Effector memory CD4-positive, alpha-beta T cell (primary cell): Measurements from ENCODE around the gene ITPA.
A peak's percentile ranks its signal among the peaks of the same experiment; 100 is the strongest.
"Not testable (repeated sequence)": the region's sequence is repeated elsewhere in the genome, so short reads cannot be mapped to it uniquely, and the experiment has no call there.

Experiments
- DNase-seq, 3 donors: peaks; one replicate each; pipeline ENCODE4 v3.0.0-alpha.2; 2020
- H3K27ac ChIP-seq: 2 replicates; pipeline ENCODE4 v1.7.0; 2013; ENCODE audit warnings: mild to moderate bottlenecking, low read length, moderate library complexity; ENCODE audit not compliant: insufficient read depth, poor library complexity, severe bottlenecking
- H3K27me3 ChIP-seq: replicated peaks from 2 replicates; pipeline ENCODE4 v1.7.0; 2013; ENCODE audit warnings: mild to moderate bottlenecking, low read length; ENCODE audit not compliant: insufficient read depth, control insufficient read depth, poor library complexity, severe bottlenecking
- H3K36me3 ChIP-seq: 2 replicates; pipeline ENCODE4 v1.7.0; 2013; ENCODE audit warnings: mild to moderate bottlenecking, low read length, moderate library complexity; ENCODE audit not compliant: control insufficient read depth, insufficient read depth
- H3K4me1 ChIP-seq: 2 replicates; pipeline ENCODE4 v1.7.0; 2013; ENCODE audit warnings: low read length, mild to moderate bottlenecking; ENCODE audit not compliant: control insufficient read depth, insufficient read depth, poor library complexity, severe bottlenecking
- H3K4me3 ChIP-seq: 2 replicates; pipeline ENCODE4 v1.7.0; 2013; ENCODE audit warnings: low read length, low read depth, mild to moderate bottlenecking; ENCODE audit not compliant: insufficient read depth, poor library complexity, severe bottlenecking
- H3K9me3 ChIP-seq: 2 replicates; pipeline ENCODE4 v1.7.0; 2013; ENCODE audit warnings: mild to moderate bottlenecking, low read length, moderate library complexity; ENCODE audit not compliant: control insufficient read depth

The ITPA gene

DNA sequence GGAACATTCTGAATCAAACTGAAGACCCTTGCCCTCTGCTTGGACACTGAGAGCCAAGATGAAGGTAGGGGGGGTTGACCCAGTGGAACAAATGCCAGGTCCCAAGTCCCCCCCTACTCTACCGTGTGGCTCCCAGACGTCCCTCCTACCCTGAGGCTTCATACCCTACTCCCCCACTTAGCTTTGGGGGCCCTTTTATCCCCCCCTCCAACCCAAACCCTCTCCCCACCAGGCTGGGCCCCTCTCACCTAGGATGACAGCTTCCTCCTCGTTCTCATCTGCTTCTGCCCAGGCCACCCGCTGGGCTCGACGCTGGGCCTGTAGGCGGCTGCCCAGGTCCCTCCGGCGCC, 6.4 kb upstream of the ITPA start:
- no peak for DNase-seq
- no peaks in the 10 kb centered on the region for H3K27me3 ChIP-seq
- no peaks in the 10 kb centered on the region for H3K9me3 ChIP-seq
- H3K4me3 ChIP-seq = peak overlapping the region; percentile 80
- peaks cover 20% of the 10 kb centered on the region for H3K36me3 ChIP-seq
- H3K4me1 ChIP-seq = peaks cover 11% of the 10 kb centered on the region
- peak overlapping the region; percentile 81 for H3K27ac ChIP-seq

DNA sequence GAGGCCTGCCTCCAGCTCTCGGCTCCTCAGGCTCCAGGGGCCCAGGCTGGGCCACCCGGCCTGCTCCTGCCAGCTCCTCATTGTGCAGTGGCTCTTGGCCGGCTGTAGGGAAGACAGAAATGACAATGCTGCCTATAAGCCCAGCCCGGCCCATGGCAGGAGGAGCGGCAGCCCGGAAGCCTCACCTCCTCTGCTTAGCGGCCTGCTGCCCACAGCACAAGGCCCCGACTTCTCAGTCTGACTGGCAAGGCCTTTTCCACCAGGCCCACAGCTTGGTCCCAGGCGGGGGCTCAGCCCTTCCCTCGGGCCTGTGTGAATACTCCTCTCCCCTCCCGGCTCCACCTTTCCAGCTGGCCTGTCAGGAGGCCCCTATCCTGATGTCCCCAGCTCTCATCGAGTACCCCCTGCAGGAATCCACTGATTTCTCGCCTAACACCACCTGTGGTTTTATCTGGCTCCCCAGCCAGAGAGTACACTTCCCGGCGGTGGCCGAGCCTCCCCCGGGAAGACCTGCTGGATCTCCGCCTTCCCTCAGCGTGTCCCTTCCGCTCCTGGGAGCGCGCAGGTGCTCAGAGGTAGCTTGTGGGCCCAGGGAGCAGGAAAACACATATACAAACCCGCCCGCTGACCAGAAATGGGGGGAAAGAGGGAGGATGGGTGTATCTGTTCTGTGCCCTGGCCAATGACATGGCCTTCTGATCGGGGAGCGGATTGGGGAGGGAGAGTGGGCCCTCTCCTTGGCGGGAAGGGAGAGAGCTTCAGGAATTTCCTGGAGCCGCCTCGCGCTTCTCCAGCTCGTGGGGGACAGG, 5.8 kb upstream of the ITPA start:
- H3K36me3 ChIP-seq = peaks cover 19% of the 10 kb centered on the region
- no peaks in the 10 kb centered on the region for H3K9me3 ChIP-seq
- no peak for DNase-seq
- H3K4me3 ChIP-seq = peak overlapping the region; percentile 80
- H3K27ac ChIP-seq = peak overlapping the region; percentile 81
- peaks cover 11% of the 10 kb centered on the region for H3K4me1 ChIP-seq
- H3K27me3 ChIP-seq = no peaks in the 10 kb centered on the region

DNA sequence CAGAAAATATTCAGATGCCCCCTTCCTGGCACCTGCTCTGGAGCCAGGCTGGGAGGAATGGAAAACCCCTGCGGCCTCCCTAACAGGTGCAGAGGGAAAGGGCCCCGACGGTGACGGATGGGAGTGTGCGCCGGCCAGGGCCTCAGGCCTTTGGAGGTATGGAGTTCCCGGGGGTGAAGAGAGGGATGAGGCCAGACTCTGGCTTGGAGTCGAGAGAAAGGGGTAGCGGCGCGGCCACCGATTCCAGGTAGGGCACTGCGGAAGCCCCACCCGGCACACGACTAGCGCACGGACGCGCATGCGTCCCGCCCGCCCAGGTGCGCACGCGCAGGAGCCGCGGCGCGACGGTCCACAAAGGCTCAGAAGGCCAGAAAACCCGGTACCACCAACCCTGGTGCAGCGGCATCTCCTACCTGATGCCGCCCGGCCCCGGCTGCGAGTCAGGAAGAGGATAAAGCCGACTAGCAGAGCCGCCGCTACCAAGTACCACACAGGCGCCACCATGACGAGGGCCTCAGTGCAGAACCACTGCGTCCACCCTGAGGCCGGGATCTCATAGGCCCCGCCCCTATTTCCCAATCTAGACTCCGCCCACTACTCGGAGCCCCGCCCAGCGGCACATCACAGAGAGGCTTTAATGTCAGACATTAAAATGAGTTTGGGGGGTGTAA, 5.0 kb upstream of the ITPA start, which contains the start of gene DDRGK1:
Gene DDRGK1, minus strand, starts transcription at position 559 of the 671 bp plus-strand sequence. Its CDS starts 55 bp downstream, at position 504.
- Histone ChIP-seq H3K27me3 (no peaks in the 10 kb centered on the region), H3K27ac (peak within 1 kb of the TSS; percentile 81), H3K9me3 (no peaks in the 10 kb centered on the region), H3K4me3 (peak within 1 kb of the TSS; percentile 80), H3K36me3 (peaks cover 12% of the 10 kb centered on the region), H3K4me1 (peaks cover 11% of the 10 kb centered on the region)
- peak; percentile 82 to 84 (median 83) for DNase-seq

DNA sequence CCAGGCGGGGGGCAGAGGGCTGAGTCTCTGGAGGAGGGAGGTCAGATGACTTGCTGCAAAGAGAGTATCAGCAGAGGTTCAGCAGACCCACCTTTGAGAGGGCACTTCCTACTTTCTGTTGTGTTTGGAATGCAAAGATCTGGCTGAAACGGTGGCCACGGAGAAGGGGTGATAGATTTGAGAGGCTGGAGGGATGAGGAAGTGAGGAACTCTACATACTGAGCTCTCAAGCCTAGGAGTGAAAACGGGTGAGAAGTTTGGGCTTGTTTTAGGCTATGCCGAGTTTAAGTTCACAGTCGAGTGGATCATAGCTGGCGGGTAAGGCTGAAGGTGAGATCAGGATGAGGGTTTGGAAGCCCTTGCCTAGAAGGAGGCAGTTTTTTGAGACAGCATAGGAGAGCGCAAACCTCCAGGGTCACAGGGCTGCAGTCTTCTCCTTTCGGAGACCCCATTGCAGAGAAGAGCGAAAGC, 477 bp upstream of the ITPA start:
- Histone ChIP-seq H3K4me1 (peaks cover 9% of the 10 kb centered on the region), H3K27ac (peak overlapping the region; percentile 68), H3K27me3 (no peaks in the 10 kb centered on the region), H3K4me3 (peak overlapping the region; percentile 79), H3K9me3 (no peaks in the 10 kb centered on the region), H3K36me3 (peaks cover 7% of the 10 kb centered on the region)
- DNase-seq = no peak

DNA sequence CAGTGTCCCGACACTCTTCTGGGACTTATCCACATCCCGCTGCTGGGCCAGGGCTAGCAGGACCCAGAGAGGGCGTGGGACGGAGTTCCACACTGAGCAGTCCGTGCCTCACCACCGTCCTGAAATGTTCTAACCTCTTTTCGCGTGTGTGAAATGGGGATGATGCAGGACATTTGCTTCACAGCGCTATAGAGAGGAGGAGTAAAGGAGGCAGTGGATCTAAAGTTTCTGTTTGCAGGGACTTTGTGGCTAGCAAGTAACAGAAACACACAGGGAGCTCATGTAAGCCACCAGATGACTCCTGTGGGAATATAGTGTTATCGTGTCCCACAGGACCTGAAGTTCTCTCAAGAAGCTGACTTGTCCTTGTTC, 634 bp downstream of the ITPA start:
- DNase-seq = no peak
- Histone ChIP-seq H3K9me3 (no peaks in the 10 kb centered on the region), H3K4me3 (peak overlapping the region; percentile 79), H3K4me1 (peaks cover 9% of the 10 kb centered on the region), H3K27ac (peak overlapping the region; percentile 68), H3K36me3 (peaks cover 8% of the 10 kb centered on the region), H3K27me3 (no peaks in the 10 kb centered on the region)

DNA sequence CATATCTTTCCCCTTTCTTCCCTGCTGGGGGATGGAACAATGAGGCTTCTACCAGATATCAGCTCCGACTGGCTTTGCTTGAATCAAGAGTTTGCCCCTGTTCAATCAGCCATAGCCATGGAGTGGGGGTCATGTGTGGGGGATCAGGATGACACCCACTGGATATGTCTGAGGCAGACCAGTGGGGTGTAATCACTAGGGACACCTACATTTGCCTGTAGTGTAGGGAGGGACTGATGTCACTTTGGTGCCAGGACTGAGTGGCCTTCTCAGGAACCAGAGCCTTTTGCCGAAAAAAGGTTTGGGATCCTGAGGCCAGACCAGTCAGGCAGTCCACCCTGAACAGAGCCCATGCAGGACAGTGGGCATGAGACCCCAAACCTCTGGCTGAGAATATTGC, 1.0 kb downstream of the ITPA start:
- no peaks in the 10 kb centered on the region for H3K27me3 ChIP-seq
- H3K4me3 ChIP-seq = peak overlapping the region; percentile 79
- H3K9me3 ChIP-seq = no peaks in the 10 kb centered on the region
- H3K27ac ChIP-seq = no peak overlapping the region
- peaks cover 9% of the 10 kb centered on the region for H3K4me1 ChIP-seq
- peaks cover 12% of the 10 kb centered on the region for H3K36me3 ChIP-seq
- DNase-seq = no peak

DNA sequence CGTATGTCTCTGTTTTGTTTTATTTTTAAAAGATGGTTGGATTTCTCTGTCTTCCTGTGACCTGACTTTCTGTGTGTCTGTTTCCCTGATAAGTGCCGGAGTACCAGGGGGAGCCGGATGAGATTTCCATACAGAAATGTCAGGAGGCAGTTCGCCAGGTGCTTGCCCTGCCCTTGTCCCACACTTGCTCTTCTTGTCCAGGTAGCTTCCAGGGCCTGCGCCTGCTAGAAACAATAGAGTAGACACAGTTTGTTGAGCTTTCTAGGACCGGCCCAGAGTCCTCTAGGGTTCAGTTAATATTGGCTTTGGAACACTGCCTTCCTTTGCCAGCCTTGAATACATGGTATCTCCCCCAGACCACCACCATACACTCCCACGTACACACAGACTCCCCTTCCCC, 3.9 kb downstream of the ITPA start:
- Histone ChIP-seq H3K27ac (no peak overlapping the region), H3K36me3 (peaks cover 18% of the 10 kb centered on the region), H3K4me1 (peaks cover 10% of the 10 kb centered on the region), H3K27me3 (no peaks in the 10 kb centered on the region), H3K9me3 (no peaks in the 10 kb centered on the region), H3K4me3 (no peak overlapping the region)
- no peak for DNase-seq

DNA sequence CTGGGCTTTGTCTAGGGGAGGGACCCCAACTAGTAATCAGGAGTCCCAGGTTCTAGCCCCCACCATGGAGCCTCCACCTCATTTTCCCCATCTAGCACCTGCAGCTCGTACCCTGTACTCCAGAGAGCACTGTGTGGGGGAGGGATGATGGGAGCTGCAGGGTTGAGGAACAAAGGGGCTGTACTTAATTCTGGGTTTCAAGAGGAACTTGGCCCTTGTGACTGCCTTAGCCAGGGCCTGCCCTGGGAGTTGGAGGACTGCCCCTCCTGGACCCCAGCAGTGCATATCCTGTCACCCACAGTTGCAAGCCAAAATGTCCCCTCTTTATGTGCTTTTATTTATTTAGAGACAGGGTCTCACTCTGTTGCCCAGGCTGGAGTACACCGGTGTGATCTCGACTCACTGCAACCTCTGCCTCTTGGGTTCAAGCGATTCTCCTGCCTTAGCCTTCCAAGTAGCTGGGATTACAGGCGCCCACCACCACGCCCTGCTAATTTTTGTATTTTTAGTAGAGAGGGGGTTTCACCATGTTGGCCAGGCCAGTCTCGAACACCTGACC, 6.1 kb downstream of the ITPA start:
- H3K9me3 ChIP-seq, H3K27me3 ChIP-seq, DNase-seq, H3K4me1 ChIP-seq, H3K4me3 ChIP-seq, H3K27ac ChIP-seq: not testable (repeated sequence)
- peaks cover 18% of the 10 kb centered on the region for H3K36me3 ChIP-seq

DNA sequence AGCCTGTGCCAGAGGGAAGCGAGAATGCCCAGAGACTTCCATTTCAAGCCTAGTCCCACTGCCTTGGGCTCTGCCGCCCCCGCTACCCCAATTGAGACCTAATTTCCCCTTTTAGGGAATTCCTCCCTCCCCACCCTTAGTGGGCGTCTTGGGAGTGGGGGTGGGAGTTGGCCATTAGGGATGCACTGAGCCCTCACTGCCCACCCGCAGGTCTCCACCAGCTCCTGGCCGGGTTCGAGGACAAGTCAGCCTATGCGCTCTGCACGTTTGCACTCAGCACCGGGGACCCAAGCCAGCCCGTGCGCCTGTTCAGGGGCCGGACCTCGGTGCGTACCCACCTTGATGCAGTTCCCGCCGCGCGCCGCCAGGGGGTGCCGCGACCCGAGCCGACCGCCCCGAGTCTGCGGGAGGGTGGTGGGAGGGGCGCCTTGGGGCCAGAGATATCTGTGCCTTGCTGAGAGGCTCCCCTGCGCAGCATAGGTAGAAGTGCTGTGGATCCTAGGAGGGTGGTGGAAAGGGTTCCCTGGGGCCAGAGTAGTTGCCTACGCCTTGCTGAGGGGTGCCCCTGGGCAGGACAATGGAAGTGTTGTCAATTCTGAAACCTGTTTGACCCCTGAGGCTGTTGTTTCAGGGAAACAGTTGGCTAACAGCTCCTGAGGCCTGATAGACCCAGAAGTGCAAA, 9.2 kb downstream of the ITPA start:
- Histone ChIP-seq H3K4me3 (no peak overlapping the region), H3K9me3 (no peaks in the 10 kb centered on the region), H3K27me3 (no peaks in the 10 kb centered on the region), H3K36me3 (peaks cover 41% of the 10 kb centered on the region), H3K4me1 (peaks cover 9% of the 10 kb centered on the region), H3K27ac (no peak overlapping the region)
- peak; percentile 33 to 53 (median 49) for DNase-seq
